Dedifferentiated amniotic fluid mesenchymal stem cell (primary cell): ENCODE measurements around the gene C16orf89.
"Not testable (repeated sequence)": the region's sequence is repeated elsewhere in the genome, so short reads cannot be mapped to it uniquely, and the experiment has no call there.

Source experiments
- DNase-seq: peaks from one replicate; pipeline ENCODE4 v3.0.0-alpha.2; 2016; ENCODE audit errors: extremely low spot score

C16orf89 gene

GRCh38 chr16:5084802-5085201 is 19.0 kb upstream of the C16orf89 start:
- DNase-seq: peak; percentile 17

- DNase-seq: not testable (repeated sequence)
These were observed 18.5 kb upstream of the C16orf89 start for GRCh38 chr16:5084099-5084731.

DNA sequence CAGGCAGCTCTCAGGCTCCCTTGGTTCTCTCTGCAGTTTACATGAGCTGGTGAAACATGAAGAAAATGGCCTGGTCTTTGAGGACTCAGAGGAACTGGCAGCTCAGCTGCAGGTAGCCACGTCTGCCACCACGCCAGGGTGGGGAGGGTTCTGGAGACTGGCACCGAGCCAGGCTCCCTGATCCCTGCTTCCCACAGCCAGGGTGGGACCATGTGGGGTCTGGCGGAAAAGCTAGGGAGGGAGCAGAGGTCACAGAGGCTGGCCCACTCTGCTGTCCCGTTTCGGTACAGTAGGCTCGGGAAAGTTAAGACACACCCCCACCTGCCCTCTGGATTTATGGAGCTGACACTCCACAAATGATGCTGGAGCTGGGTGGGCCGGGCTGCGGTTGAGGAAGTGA is 17.9 kb upstream of the C16orf89 start:
- DNase-seq: not testable (repeated sequence)

DNA sequence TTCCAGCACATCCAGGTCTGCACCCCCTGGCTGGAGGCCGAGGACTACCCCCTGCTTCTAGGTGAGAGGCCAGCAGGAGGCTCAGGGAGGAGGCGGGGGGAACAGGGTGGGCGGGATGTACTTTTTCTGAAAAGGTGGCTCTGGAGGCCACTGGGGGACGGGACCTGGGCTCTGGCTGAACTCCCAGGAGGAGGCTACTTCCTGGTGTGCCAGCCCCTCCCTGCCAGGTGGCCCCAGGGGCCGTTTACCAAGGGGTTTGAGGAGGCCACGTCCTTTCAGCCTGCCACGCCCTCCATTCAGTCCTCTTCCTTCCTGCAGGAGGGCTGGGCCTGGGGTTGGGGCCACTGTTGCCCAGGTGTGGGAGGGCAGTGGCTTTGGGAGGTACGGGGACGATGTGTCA is 15.2 kb upstream of the C16orf89 start:
- not testable (repeated sequence) for DNase-seq

DNA sequence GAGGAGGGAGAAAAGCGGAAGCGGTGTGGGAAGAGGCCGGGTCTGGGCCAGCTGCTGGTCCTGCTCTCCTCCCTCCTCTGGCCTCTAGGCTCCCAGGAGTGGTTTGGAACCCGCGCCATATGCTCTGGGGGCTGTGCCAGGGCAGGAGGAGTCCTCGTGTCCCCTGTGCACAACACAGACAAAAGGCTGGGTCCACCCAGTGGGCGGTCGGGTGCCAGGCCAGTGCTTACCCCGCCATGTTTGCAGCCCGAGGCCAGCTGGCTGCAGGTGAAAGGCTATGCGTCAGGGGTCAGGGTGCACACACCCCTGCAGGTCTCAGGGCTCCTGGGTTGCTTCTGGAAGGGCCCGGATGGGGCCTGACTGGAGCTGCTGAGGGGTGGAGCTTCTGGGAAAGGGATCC is 14.7 kb upstream of the C16orf89 start:
- not testable (repeated sequence) for DNase-seq

GRCh38 chr16:5078626-5079025 is 12.9 kb upstream of the C16orf89 start:
- no peak for DNase-seq

- DNase-seq: no peak
These were observed 11.5 kb upstream of the C16orf89 start for GRCh38 chr16:5077304-5077703.

GRCh38 chr16:5075637-5076036 is 9.9 kb upstream of the C16orf89 start:
- no peak for DNase-seq

GRCh38 chr16:5073771-5074170 is 8.0 kb upstream of the C16orf89 start:
- DNase-seq: not testable (repeated sequence)

GRCh38 chr16:5073279-5073629 is 7.5 kb upstream of the C16orf89 start:
- DNase-seq: no peak

DNA sequence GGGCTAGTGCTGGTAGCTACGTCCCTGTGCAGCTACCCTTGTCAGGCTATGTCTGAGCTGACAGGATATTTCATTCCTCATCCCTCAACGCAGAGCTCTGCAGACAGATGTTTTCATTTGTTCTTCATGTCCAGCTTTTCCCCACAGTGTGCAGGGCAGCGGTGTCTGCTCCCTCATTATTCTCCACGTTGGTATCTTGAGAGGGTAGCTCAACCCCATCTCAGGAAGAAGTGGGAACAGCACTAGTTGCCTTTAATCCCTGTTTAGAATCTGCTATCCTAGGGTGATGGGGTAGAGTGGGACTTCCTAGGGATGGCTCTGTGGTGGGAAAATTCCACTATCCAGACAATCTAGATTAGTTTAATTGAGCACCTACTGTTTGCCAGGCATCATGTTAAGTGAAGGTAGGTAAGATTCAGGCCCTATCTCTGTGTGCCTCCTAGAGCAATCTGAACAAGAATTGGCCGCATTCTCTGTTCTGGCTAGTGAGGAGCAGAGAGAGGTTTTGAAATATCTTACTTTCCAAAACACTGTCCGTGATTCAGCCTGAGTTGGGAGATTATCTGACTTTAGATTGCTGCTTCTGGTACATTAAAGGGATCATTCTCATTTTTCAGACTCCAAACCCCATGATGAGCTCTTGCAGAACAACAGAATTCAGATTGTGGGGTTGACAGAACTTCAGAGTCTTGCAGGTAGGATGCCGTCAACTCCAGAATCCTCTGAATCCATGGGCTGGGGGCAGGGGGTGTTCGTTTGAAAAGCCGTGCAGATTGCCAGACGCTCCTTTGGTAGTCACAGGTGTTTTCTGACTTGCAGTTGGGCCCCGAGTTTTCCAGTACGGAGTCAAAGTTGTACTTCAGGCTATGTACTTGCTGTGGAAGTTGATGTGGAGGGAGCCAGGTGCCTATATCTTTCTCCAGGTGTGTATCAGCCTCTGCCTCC is 6.8 kb upstream of the C16orf89 start:
- no peak for DNase-seq

GRCh38 chr16:5071681-5072333 is 6.1 kb upstream of the C16orf89 start, which contains the start of gene ALG1:
TSS of gene ALG1 (plus strand) at chr16:5071843. CDS start at chr16:5071850, 7 bp downstream.
- peak; percentile 84 for DNase-seq

DNA sequence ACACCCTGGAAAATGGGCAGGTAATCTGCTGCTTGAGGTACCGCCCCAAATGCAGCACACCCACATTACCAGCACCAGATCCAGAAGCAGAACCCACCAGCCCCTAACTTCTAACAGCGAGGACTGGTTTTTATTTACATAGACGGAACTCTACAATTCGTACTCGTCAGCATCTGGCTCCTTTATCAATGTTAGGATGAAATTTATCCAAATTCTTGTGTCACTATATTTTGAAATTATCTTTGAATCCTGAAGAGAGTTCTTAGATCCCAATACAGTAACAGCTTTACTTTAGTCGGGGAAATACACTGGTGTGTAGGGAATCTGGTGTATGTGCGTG is 5.6 kb upstream of the C16orf89 start:
- no peak for DNase-seq

GRCh38 chr16:5070431-5071186 is 4.9 kb upstream of the C16orf89 start:
- no peak for DNase-seq

- no peak for DNase-seq
These were observed 4.1 kb upstream of the C16orf89 start for GRCh38 chr16:5069854-5070253.

GRCh38 chr16:5069048-5069447 is 3.3 kb upstream of the C16orf89 start:
- DNase-seq: no peak

- DNase-seq: no peak
These were observed 755 bp upstream of the C16orf89 start for GRCh38 chr16:5066511-5066910.

DNA sequence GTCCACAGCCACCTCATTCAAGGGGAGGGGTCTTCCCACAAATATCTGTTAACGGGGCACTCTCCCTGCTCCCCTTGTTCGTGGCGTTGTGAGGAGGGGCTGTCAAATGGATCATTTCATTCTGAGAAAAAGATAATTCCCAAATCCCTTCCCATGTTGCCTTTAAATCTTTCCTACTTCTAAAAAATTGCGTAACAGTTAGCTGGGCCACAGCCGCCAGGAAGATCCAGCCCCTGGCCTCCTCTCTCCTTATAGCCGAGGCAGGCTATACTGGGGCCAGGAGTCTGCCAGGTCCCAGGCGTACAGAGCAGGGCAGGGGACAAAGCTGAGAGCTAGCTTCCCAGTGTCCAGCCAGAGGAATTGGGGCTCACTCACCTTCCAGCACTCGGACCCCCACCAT is 430 bp downstream of the C16orf89 start:
- DNase-seq: no peak

DNA sequence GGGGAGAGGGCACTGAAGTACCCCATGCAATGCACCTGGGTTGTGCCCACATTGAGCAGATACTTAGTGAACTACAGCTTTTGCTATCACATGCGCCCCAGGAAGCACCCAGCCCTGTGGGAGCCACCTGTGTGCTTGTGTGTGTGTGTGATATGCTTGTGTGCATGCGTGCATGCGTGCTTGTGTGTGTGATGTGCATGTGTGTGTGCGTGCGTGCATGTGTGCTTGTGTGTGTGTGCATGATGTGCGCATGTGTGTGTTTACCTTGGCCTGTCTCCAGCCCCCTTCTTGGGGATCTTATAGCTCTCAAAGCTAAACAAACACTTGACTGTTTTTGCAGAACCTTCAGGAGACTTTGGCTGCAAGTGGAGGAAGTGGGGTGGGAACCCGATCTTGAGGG is 841 bp downstream of the C16orf89 start:
- no peak for DNase-seq

DNA sequence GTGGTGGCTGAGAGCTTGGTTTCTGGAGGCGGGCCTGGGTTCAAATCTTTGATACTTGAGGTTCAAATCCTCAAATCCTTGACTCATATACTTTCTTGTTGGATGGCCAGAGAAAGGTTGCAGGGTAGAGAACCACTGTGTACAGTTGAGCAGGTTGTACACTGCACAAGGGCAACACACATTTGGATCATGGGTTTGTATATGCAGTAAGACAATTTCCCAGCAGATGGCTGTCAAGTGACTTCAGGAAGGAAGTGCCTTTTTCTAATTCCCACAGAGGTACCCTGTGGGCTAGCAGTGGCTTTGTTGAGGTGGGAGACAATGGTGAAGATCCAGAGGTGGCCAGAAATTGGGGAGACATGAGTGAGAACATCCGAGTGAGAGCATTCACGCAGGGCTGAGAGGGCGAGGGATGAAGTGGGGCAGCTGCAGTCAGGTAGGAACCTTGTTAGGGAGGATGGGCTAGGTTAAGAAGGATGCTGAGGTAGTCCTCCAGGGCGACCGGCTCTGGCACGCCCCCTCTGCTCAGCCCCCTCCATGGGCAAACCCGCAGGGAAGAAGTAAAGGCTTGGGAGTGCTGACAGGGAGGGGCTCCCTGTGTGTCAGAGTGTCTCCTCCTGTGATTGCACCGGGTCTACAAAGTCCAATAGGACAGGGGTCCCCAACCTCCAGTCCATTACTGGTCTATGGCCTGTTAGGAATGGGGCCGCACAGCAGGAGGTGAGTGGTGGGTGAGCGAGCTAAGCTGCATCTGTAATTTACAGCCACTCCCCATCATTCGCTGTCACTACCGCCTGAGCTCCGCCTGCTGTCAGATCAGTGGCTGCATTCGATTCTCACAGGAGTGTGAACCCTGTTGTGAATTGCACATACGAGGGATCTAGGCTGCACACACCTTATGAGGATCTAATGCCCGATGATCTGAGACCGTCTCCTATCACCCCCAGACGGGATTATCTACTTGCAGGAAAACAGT is 2.7 kb downstream of the C16orf89 start:
- DNase-seq: no peak

- DNase-seq: no peak
These were observed 3.7 kb downstream of the C16orf89 start for GRCh38 chr16:5062051-5062450.
